Stimulated activated naive CD4-positive, alpha-beta T cell treated with Interleukin-2 at 50 U/mL for 16 hours (primary cell): ENCODE results near the gene CFAP107.

Experiments
- DNase-seq: peaks from one replicate; lab custom pipeline; 2025; lab: John Stamatoyannopoulos, UW

CFAP107 gene

GRCh38 chr1:12741946-12742345, 4.1 kb upstream of the CFAP107 start:
- no peak for DNase-seq

- no peak for DNase-seq
Measured at GRCh38 chr1:12745126-12745991, 641 bp upstream of the CFAP107 start.

GRCh38 chr1:12748778-12749355, 2.9 kb downstream of the CFAP107 start:
- DNase-seq, result no peak

GRCh38 chr1:12754738-12755137, 8.7 kb downstream of the CFAP107 start:
- no peak for DNase-seq

- no peak for DNase-seq
Measured at GRCh38 chr1:12756273-12756672, 10.3 kb downstream of the CFAP107 start.

- no peak for DNase-seq
Measured at GRCh38 chr1:12756768-12757413, 10.9 kb downstream of the CFAP107 start.

- DNase-seq, result no peak
Measured at GRCh38 chr1:12757836-12758235, 11.8 kb downstream of the CFAP107 start.

GRCh38 chr1:12760256-12760795, 14.3 kb downstream of the CFAP107 start:
- no peak for DNase-seq

- DNase-seq, result no peak
Measured at GRCh38 chr1:12761781-12762180, 15.8 kb downstream of the CFAP107 start.

- DNase-seq, result no peak
Measured at GRCh38 chr1:12762766-12763165, 16.8 kb downstream of the CFAP107 start.

GRCh38 chr1:12763479-12763878, 17.5 kb downstream of the CFAP107 start:
- DNase-seq, result no peak

- no peak for DNase-seq
Measured at GRCh38 chr1:12764016-12764415, 18.0 kb downstream of the CFAP107 start.

GRCh38 chr1:12769031-12769430, 23.0 kb downstream of the CFAP107 start:
- DNase-seq, result no peak

GRCh38 chr1:12769976-12770505, 24.0 kb downstream of the CFAP107 start:
- DNase-seq, result no peak

- no peak for DNase-seq
Measured at GRCh38 chr1:12770620-12771019, 24.6 kb downstream of the CFAP107 start.

GRCh38 chr1:12771186-12771585, 25.2 kb downstream of the CFAP107 start:
- DNase-seq, result no peak

GRCh38 chr1:12772520-12772919, 26.5 kb downstream of the CFAP107 start:
- no peak for DNase-seq

GRCh38 chr1:12773438-12773837, 27.4 kb downstream of the CFAP107 start, which contains the start of gene PRAMEF12:
PRAMEF12 (plus strand) TSS chr1:12773738; CDS start chr1:12774868, 1,130 bp downstream.
- no peak for DNase-seq

GRCh38 chr1:12774801-12775345, 28.9 kb downstream of the CFAP107 start:
- DNase-seq, result no peak

- DNase-seq, result no peak
Measured at GRCh38 chr1:12775443-12775842, 29.4 kb downstream of the CFAP107 start.

- DNase-seq, result no peak
Measured at GRCh38 chr1:12776801-12777557, 31.0 kb downstream of the CFAP107 start.
